IMR-90 (cell line): ENCODE results near the gene NKAIN4. TPM values are rescaled to one million over a fixed set of nuclear protein-coding genes. Genes with fewer than 3 reads are reported as not detected.

Experiments
- ATAC-seq: fragments of 200-7000 bp; cut with Tn5 transposase; 2 replicates; pipeline ENCODE4 v1.9.1; 2020; ENCODE audit warnings: low read depth, mild to moderate bottlenecking, moderate library complexity
- BruUV-seq: library from RNA; stranded (reverse); fragments of 400-500 nt; replicated peaks from 2 replicates; lab custom pipeline; 2021; lab: Mats Ljungman, UMichigan
- CTCF ChIA-PET: fragments of 300-600 bp; formaldehyde crosslinking; extraction: SDS; loops from one replicate; lab custom pipeline; 2021; ENCODE audit warnings: antibody characterized with exemption; lab: Yijun Ruan, JAX
- POLR2A ChIA-PET: fragments of 300-600 bp; sonication (Branson Sonifier 250); formaldehyde crosslinking; loops from one replicate; lab custom pipeline; 2022; ENCODE audit warnings: antibody characterized with exemption; ENCODE audit not compliant: unreplicated experiment; lab: Charles Lee
- DNase-seq: peaks from one replicate; pipeline ENCODE4 v3.0.0; 2013
- H2AFZ ChIP-seq: replicated peaks from 2 replicates; pipeline ENCODE3; 2013; ENCODE audit warnings: low read length, mild to moderate bottlenecking; ENCODE audit not compliant: poor library complexity
- H2AK5ac ChIP-seq: 2 replicates; pipeline ENCODE4 v1.6.1; 2013; ENCODE audit warnings: low read depth, low read length, inconsistent platforms
- H2AK9ac ChIP-seq: replicated peaks from 2 replicates; pipeline ENCODE3; 2013; ENCODE audit warnings: mild to moderate bottlenecking, low read depth, low read length, moderate library complexity; ENCODE audit not compliant: poor library complexity
- H2BK120ac ChIP-seq: 2 replicates; pipeline ENCODE4 v1.6.1; 2013; ENCODE audit warnings: low read depth, low read length, inconsistent platforms
- H2BK15ac ChIP-seq: 3 replicates; pipeline ENCODE4 v1.6.1; 2013; ENCODE audit warnings: low read depth, low read length, inconsistent platforms
- H2BK20ac ChIP-seq: 2 replicates; pipeline ENCODE4 v1.6.1; 2013; ENCODE audit warnings: low read depth, mild to moderate bottlenecking, inconsistent platforms, low read length, moderate library complexity
- H2BK5ac ChIP-seq: 2 replicates; pipeline ENCODE4 v1.6.1; 2013; ENCODE audit warnings: mild to moderate bottlenecking, low read depth, low read length, inconsistent platforms; ENCODE audit not compliant: poor library complexity, severe bottlenecking
- H3K14ac ChIP-seq: replicated peaks from 2 replicates; pipeline ENCODE4 v1.6.1; 2013; ENCODE audit warnings: low read depth, low read length, inconsistent platforms
- H3K18ac ChIP-seq: 2 replicates; pipeline ENCODE4 v1.6.1; 2013; ENCODE audit warnings: low read depth, low read length, control low read depth
- H3K23ac ChIP-seq: 2 replicates; pipeline ENCODE4 v1.6.1; 2013; ENCODE audit warnings: low read depth, low read length, inconsistent platforms
- H3K27ac ChIP-seq: 2 replicates; pipeline ENCODE4 v1.5.1; 2013; ENCODE audit warnings: mild to moderate bottlenecking, control low read depth, low read length; ENCODE audit not compliant: insufficient read depth
- H3K27me3 ChIP-seq: 2 replicates; pipeline ENCODE4 v1.6.1; 2013; ENCODE audit warnings: low read length; ENCODE audit not compliant: control insufficient read depth, insufficient read depth
- H3K36me3 ChIP-seq: 2 replicates; pipeline ENCODE4 v1.6.1; 2013; ENCODE audit warnings: low read length, mixed read lengths; ENCODE audit not compliant: control insufficient read depth, insufficient read depth
- H3K4ac ChIP-seq: 2 replicates; pipeline ENCODE4 v1.6.1; 2013; ENCODE audit warnings: low read depth, low read length, inconsistent platforms
- H3K4me1 ChIP-seq: 2 replicates; pipeline ENCODE4 v1.6.1; 2013; ENCODE audit warnings: low read length, mixed read lengths; ENCODE audit not compliant: control insufficient read depth, insufficient read depth
- H3K4me2 ChIP-seq: 2 replicates; pipeline ENCODE4 v1.6.1; 2013; ENCODE audit warnings: low read depth, mild to moderate bottlenecking, control low read depth, low read length, moderate library complexity
- H3K4me3 ChIP-seq: 2 replicates; pipeline ENCODE4 v1.5.1; 2013; ENCODE audit warnings: low read depth, mild to moderate bottlenecking, control low read depth, low read length, moderate library complexity; ENCODE audit not compliant: insufficient read depth
- H3K56ac ChIP-seq: 2 replicates; pipeline ENCODE4 v1.6.1; 2013; ENCODE audit warnings: low read length, inconsistent platforms; ENCODE audit not compliant: insufficient read depth; ENCODE audit errors: extremely low read depth
- H3K79me1 ChIP-seq, 2 experiments: 2 replicates each; pipeline ENCODE4 v1.6.1; 2013; ENCODE audit warnings: low read length in 2 of 2, inconsistent platforms in 1 of 2, low read depth in 1 of 2
- H3K9ac ChIP-seq: 2 replicates; pipeline ENCODE4 v1.6.1; 2013; ENCODE audit warnings: low read depth, low read length, control low read depth
- H3K9me1 ChIP-seq: 2 replicates; pipeline ENCODE4 v1.6.1; 2013; ENCODE audit warnings: low read length, inconsistent platforms; ENCODE audit not compliant: insufficient read depth
- H3K9me3 ChIP-seq: 2 replicates; pipeline ENCODE4 v1.6.1; 2013; ENCODE audit warnings: low read length; ENCODE audit not compliant: control insufficient read depth, insufficient read depth
- H4K20me1 ChIP-seq: 2 replicates; pipeline ENCODE4 v1.6.1; 2013; ENCODE audit warnings: low read length, inconsistent platforms; ENCODE audit not compliant: insufficient read depth
- H4K5ac ChIP-seq: 2 replicates; pipeline ENCODE4 v1.6.1; 2013; ENCODE audit warnings: mild to moderate bottlenecking, low read depth, low read length, control low read depth
- H4K8ac ChIP-seq, 2 experiments: 2 replicates each; pipeline ENCODE4 v1.6.1; 2013; ENCODE audit warnings: low read depth in 2 of 2, low read length in 2 of 2, control low read depth in 1 of 2, inconsistent platforms in 1 of 2
- H4K91ac ChIP-seq: 2 replicates; pipeline ENCODE4 v1.6.1; 2013; ENCODE audit warnings: low read depth, low read length, inconsistent platforms; ENCODE audit not compliant: insufficient read depth
- BHLHE40 ChIP-seq: fragments of 150-350 bp; IDR thresholded peaks from 2 replicates; pipeline ENCODE4 v1.6.1; 2016; ENCODE audit warnings: mild to moderate bottlenecking, low read depth, low read length
- CEBPB ChIP-seq: IDR thresholded peaks from 2 replicates; pipeline ENCODE4 v1.6.1; 2012; ENCODE audit warnings: low read depth, low read length, improper control_type of control experiment
- CHD1 ChIP-seq: IDR thresholded peaks from 2 replicates; pipeline ENCODE4 v1.6.1; 2012; ENCODE audit warnings: low read depth, low read length, improper control_type of control experiment
- MAFK ChIP-seq: IDR thresholded peaks from 2 replicates; pipeline ENCODE4 v1.6.1; 2012; ENCODE audit warnings: low read depth, low read length, improper control_type of control experiment
- MAZ ChIP-seq: IDR thresholded peaks from 2 replicates; pipeline ENCODE4 v1.6.1; 2012; ENCODE audit warnings: low read depth, mild to moderate bottlenecking, low read length, improper control_type of control experiment, moderate library complexity, borderline replicate concordance
- MXI1 ChIP-seq: IDR thresholded peaks from 2 replicates; pipeline ENCODE4 v1.6.1; 2012; ENCODE audit warnings: low read depth, mild to moderate bottlenecking, low read length, moderate library complexity, borderline replicate concordance
- RAD21 ChIP-seq: IDR thresholded peaks from 2 replicates; pipeline ENCODE4 v1.6.1; 2012; ENCODE audit warnings: low read length, improper control_type of control experiment
- RCOR1 ChIP-seq: IDR thresholded peaks from 2 replicates; pipeline ENCODE4 v1.6.1; 2012; ENCODE audit warnings: mild to moderate bottlenecking, low read length, improper control_type of control experiment; ENCODE audit not compliant: insufficient replicate concordance
- SMC3 ChIP-seq: fragments of 150-350 bp; IDR thresholded peaks from 2 replicates; pipeline ENCODE4 v1.6.1; 2016; ENCODE audit warnings: low read depth, mild to moderate bottlenecking, antibody characterized with exemption, low read length, moderate library complexity
- WGBS, 2 experiments: methylation state at CpG; one replicate each; pipeline versions ENCODE4 v1.1.5 to v1.1.7; 2013; ENCODE audit warnings: missing lambda C conversion rate in 2 of 2; ENCODE audit not compliant: insufficient read length in 1 of 2; ENCODE audit errors: extremely low coverage in 2 of 2; 5-methylcytosine and 5-hydroxymethylcytosine counted together
- dilution Hi-C: fragments of 300-500 bp; cut with HindIII; formaldehyde crosslinking; loops from one replicate; pipeline ENCODE4 v1.14.3; 2018; ENCODE audit warnings: low sequenced_read_pairs; ENCODE audit not compliant: unreplicated experiment
- in situ Hi-C: fragments of 300-500 bp; cut with MboI; formaldehyde crosslinking; loops from 3 replicates; pipeline ENCODE4 v1.14.3; 2019; ENCODE audit warnings: low sequenced_read_pairs, inconsistent platforms, mixed read lengths
- intact Hi-C: fragments of 100-400 bp; cut with micrococcal nuclease; formaldehyde crosslinking; loops from 2 replicates; pipeline ENCODE4 v1.10.0; 2022
- polyA plus RNA-seq, 3 experiments: library from polyadenylated mRNA; depleted of rRNA; stranded (reverse); fragments of >200 nt; gene quantifications; 2 replicates each; pipeline ENCODE4 v1.2.3, GENCODE V29; 2012; ENCODE audit warnings: low replicate concordance in 1 of 3
- total RNA-seq: library from RNA; depleted of rRNA; stranded (reverse); fragments of >200 nt; gene quantifications from 2 replicates; pipeline ENCODE4 v1.2.3, GENCODE V29; 2012
- TF ChIP-seq, protein P1 (sequence below): conservative IDR thresholded peaks from 2 replicates; pipeline ENCODE4 v1.5.1; 2012; ENCODE audit warnings: mild to moderate bottlenecking, low read depth, low read length, improper control_type of control experiment
- TF ChIP-seq, protein P2 (sequence below): fragments of 150-350 bp; IDR thresholded peaks from 2 replicates; pipeline ENCODE4 v1.6.1; 2017; ENCODE audit warnings: mild to moderate bottlenecking, antibody characterized with exemption, low read length, low read depth

The NKAIN4 gene
- total and polyA plus RNA-seq, 2 of the 4 experiments (the other 2 are of a cell fraction) = not detected

DNA sequence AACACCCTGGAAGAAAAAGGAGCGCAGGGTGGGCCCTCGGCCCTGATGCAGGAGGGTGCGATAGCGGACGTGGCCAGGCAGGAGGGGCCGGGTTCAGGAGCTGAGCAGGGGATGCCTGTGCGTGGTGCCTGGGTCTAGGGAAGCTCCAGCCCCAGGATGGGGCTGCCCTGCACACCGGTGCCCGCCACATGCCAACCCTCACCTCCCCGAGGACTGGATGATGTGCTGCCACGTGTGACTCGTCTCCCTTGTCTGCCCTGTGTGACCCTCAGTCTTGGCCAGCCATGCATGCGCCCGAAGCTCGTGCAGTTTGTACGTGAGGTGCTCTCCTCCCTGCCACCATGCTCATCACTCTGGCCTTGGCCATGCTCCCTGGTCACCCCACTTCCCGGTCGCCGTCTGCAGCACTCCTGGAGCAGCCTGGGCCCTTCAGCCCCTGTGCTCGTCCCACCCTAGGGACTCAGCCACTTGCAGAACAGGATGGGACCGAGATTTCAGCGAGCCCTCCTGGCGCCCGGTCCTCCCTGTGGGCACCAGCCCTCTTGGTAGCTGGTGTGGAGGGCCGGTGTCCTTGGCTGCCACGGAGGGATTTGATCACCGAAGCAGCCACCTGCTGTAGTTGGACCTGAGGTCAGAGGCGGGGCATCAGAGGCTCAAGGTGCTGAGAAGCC is 34.5 kb upstream of the NKAIN4 start:
- intact Hi-C loops = no loop called here
- Histone ChIP-seq H2BK15ac (no peak overlapping the region), H3K23ac (no peak overlapping the region), H3K14ac (no peak overlapping the region), H4K8ac (no peak overlapping the region), H2AFZ (peak overlapping the region; percentile 41), H3K4me1 (no peaks in the 10 kb centered on the region), H3K9me1 (no peaks in the 10 kb centered on the region), H3K27me3 (no peaks in the 10 kb centered on the region), H3K4me3 (no peak overlapping the region), H3K4me2 (no peak overlapping the region), H3K4ac (no peak overlapping the region), H2BK5ac (no peak overlapping the region), H3K18ac (no peak overlapping the region), H3K9ac (no peak overlapping the region), H2BK120ac (no peak overlapping the region), H3K56ac (no peak overlapping the region), H3K27ac (no peak overlapping the region), H4K5ac (no peak overlapping the region), H2AK9ac (peak overlapping the region; percentile 50), H2AK5ac (no peak overlapping the region), H3K79me1 (peaks cover 0 to 17% of the 10 kb centered on the region in 2 experiments; a peak in 1 of 4 replicates), H2BK20ac (no peak overlapping the region), H3K36me3 (peaks cover 51% of the 10 kb centered on the region), H4K91ac (no peak overlapping the region), H4K20me1 (peaks cover 59% of the 10 kb centered on the region), H3K9me3 (no peaks in the 10 kb centered on the region)
- dilution Hi-C loops = no loop called here
- TSS peak; percentile 67 for BruUV-seq
- POLR2A ChIA-PET = no interaction called here
- WGBS, 2 experiments = 97% methylated on average over 17 of the region's 28 CpGs; no CpG with 5 or more reads in 1 of the 2 experiments
- CTCF ChIA-PET = no interaction called here
- DNase-seq = no peak
- in situ Hi-C loops = no loop called here
- ATAC-seq = no peak
- TF ChIP-seq BHLHE40 (no peak), RCOR1 (no peak), MAFK (no peak), MAZ (no peak), CEBPB (no peak), SMC3 (no peak), CHD1 (no peak), RAD21 (no peak), MXI1 (no peak)
- TF ChIP-seq, protein P1, sequence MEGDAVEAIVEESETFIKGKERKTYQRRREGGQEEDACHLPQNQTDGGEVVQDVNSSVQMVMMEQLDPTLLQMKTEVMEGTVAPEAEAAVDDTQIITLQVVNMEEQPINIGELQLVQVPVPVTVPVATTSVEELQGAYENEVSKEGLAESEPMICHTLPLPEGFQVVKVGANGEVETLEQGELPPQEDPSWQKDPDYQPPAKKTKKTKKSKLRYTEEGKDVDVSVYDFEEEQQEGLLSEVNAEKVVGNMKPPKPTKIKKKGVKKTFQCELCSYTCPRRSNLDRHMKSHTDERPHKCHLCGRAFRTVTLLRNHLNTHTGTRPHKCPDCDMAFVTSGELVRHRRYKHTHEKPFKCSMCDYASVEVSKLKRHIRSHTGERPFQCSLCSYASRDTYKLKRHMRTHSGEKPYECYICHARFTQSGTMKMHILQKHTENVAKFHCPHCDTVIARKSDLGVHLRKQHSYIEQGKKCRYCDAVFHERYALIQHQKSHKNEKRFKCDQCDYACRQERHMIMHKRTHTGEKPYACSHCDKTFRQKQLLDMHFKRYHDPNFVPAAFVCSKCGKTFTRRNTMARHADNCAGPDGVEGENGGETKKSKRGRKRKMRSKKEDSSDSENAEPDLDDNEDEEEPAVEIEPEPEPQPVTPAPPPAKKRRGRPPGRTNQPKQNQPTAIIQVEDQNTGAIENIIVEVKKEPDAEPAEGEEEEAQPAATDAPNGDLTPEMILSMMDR = no peak
- TF ChIP-seq, protein P2, sequence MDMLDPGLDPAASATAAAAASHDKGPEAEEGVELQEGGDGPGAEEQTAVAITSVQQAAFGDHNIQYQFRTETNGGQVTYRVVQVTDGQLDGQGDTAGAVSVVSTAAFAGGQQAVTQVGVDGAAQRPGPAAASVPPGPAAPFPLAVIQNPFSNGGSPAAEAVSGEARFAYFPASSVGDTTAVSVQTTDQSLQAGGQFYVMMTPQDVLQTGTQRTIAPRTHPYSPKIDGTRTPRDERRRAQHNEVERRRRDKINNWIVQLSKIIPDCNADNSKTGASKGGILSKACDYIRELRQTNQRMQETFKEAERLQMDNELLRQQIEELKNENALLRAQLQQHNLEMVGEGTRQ = no peak
